Smooth muscle cell (in vitro differentiated cells): Measurements from ENCODE around the gene ATXN10. TPM values are rescaled to one million over a fixed set of nuclear protein-coding genes. Genes with fewer than 3 reads are reported as not detected.

Source experiments
- DNase-seq: peaks from one replicate; lab custom pipeline; 2025; ENCODE audit not compliant: unreplicated experiment; lab: John Stamatoyannopoulos, UW
- H2AFZ ChIP-seq: fragments of 200-600 bp; sonication (generic); 2 replicates; pipeline ENCODE4 v1.6.0; 2016; ENCODE audit warnings: antibody characterized with exemption, low read depth, mild to moderate bottlenecking
- H3F3A ChIP-seq: fragments of 200-600 bp; sonication (generic); 2 replicates; pipeline ENCODE4 v1.6.0; 2017; ENCODE audit warnings: antibody characterized with exemption, low read depth
- H3K27ac ChIP-seq: fragments of 200-600 bp; sonication (generic); 2 replicates; pipeline ENCODE4 v1.5.1; 2016; ENCODE audit warnings: low read depth, mild to moderate bottlenecking
- H3K27me3 ChIP-seq: fragments of 200-600 bp; sonication (generic); 2 replicates; pipeline ENCODE4 v1.6.1; 2016; ENCODE audit warnings: low read depth, mild to moderate bottlenecking
- H3K36me3 ChIP-seq: fragments of 200-600 bp; sonication (generic); 2 replicates; pipeline ENCODE4 v1.5.1; 2016; ENCODE audit warnings: low read depth
- H3K4me1 ChIP-seq: fragments of 200-600 bp; sonication (generic); 2 replicates; pipeline ENCODE4 v1.5.1; 2016; ENCODE audit warnings: low read depth
- H3K4me2 ChIP-seq: fragments of 200-600 bp; sonication (generic); 2 replicates; pipeline ENCODE4 v1.6.0; 2016; ENCODE audit warnings: mild to moderate bottlenecking
- H3K4me3 ChIP-seq: fragments of 200-600 bp; sonication (generic); 2 replicates; pipeline ENCODE4 v1.5.1; 2016; ENCODE audit warnings: mild to moderate bottlenecking
- H3K79me2 ChIP-seq: fragments of 200-600 bp; sonication (generic); 2 replicates; pipeline ENCODE4 v1.6.0; 2016; ENCODE audit warnings: low read depth, mild to moderate bottlenecking
- H3K9ac ChIP-seq: fragments of 200-600 bp; sonication (generic); 2 replicates; pipeline ENCODE4 v1.6.0; 2016; ENCODE audit warnings: low read depth
- H3K9me3 ChIP-seq: fragments of 200-600 bp; sonication (generic); replicated peaks from 2 replicates; pipeline ENCODE4 v1.5.1; 2016; ENCODE audit warnings: low read depth
- H4K20me1 ChIP-seq: fragments of 200-600 bp; sonication (generic); 2 replicates; pipeline ENCODE4 v1.6.0; 2016; ENCODE audit warnings: low read depth
- WGBS: methylation state at CpG from one replicate; pipeline ENCODE4 v1.1.7; 2016; ENCODE audit warnings: low lambda C conversion rate; 5-methylcytosine and 5-hydroxymethylcytosine counted together
- polyA plus RNA-seq: library from polyadenylated mRNA; unstranded; fragments of >200 nt; fragmentation: Nextera tagmentation; extraction: Ambion mirVana; gene quantifications from 2 replicates; pipeline ENCODE4 v1.2.1, GENCODE V29; 2016
- total RNA-seq: library from RNA; depleted of rRNA; stranded (reverse); fragments of >200 nt; gene quantifications from 2 replicates; pipeline ENCODE4 v1.2.3, GENCODE V29; 2014
- TF ChIP-seq, protein P1 (sequence below): fragments of 200-600 bp; sonication (generic); IDR thresholded peaks from 2 replicates; pipeline ENCODE4 v1.5.1; 2017; ENCODE audit warnings: borderline replicate concordance, mild to moderate bottlenecking, antibody characterized with exemption; ENCODE audit not compliant: insufficient read depth, poor library complexity, severe bottlenecking

The ATXN10 gene
- total and polyA plus RNA-seq, 2 experiments from 2014 or later, result 117 to 131 TPM

DNA sequence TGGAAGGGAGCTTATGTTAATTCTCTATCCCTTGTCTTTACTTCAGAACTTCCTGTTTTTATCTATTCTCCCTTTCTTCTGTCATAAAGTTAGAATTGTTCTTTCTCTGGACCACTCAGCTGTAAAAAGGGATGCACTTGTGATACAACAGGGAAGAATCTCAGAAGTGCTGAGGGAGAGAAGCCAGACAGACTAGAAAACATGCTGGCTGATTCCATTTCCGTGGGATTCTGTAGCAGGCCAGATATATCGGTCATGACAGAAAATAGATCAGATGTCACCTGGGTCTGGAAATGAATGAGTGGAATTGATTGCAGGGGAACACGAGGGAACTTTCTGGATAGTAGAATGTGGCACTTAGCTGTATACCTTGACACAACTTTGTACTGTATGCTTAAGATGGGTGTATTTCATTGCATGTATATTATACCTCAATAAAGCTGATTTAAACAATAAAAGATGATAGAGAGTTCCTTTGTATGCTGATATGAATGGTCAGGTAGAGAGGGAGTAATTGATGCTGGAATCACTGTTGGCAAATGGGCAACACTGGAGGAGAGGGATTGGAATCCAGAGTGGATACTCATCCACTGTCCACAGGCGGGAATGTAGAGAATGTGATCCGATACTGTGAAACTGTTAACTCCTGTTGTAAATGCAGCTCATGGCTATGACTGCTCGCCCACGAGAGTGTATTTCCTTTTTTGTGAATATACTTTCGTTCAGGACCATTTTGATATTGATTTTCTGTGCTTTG lies 59.6 kb downstream of the ATXN10 start:
- Histone ChIP-seq H3K4me1 (no peaks in the 10 kb centered on the region), H3K36me3 (no peaks in the 10 kb centered on the region), H3K4me2 (peak overlapping the region; percentile 51), H3F3A (peaks cover 19% of the 10 kb centered on the region), H3K27ac (peak overlapping the region; percentile 73), H3K79me2 (peaks cover 65% of the 10 kb centered on the region), H3K9ac (peak overlapping the region; percentile 2), H4K20me1 (peaks cover 66% of the 10 kb centered on the region), H3K4me3 (no peak overlapping the region), H2AFZ (no peak overlapping the region), H3K27me3 (no peaks in the 10 kb centered on the region), H3K9me3 (no peaks in the 10 kb centered on the region)
- WGBS, result 30% methylated on average over 8 of the region's 8 CpGs
- TF ChIP-seq, protein P1, sequence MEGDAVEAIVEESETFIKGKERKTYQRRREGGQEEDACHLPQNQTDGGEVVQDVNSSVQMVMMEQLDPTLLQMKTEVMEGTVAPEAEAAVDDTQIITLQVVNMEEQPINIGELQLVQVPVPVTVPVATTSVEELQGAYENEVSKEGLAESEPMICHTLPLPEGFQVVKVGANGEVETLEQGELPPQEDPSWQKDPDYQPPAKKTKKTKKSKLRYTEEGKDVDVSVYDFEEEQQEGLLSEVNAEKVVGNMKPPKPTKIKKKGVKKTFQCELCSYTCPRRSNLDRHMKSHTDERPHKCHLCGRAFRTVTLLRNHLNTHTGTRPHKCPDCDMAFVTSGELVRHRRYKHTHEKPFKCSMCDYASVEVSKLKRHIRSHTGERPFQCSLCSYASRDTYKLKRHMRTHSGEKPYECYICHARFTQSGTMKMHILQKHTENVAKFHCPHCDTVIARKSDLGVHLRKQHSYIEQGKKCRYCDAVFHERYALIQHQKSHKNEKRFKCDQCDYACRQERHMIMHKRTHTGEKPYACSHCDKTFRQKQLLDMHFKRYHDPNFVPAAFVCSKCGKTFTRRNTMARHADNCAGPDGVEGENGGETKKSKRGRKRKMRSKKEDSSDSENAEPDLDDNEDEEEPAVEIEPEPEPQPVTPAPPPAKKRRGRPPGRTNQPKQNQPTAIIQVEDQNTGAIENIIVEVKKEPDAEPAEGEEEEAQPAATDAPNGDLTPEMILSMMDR, result no peak
- DNase-seq, result no peak

DNA sequence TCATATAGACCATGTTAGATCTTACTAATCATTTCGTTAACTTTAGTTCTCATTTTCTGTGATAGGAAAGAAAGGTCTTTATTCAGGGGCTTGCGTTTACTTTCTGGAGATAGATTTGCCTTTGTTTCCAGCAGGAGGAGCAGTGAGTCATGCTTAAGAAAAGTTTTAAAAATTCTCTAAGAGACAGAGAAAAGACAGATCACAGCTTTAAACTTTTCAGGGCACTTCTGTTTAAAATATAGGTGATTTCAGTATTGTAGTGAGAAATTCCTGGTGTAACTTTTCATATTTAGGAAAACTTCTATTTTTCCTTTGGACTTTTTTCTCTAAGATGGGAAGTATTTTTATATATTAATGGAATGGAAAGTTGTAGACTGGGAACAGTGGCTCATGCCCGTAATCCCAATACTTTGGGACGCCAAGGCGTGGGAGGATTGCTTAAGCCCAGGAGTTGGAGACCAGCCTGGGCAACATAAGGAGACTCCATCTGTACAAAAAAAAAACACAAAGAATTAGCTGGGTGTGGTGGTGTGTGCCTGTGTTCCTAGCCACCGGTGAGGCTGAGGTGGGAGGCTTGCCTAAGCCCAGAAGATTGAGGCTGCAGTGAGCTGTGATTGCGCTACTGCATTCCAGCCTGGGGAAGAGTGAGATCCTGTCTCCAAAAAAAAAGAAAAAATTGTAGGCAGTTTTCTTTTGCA lies 60.3 kb downstream of the ATXN10 start:
- Histone ChIP-seq H3K27me3 (no peaks in the 10 kb centered on the region), H3K4me2 (peak overlapping the region; percentile 51), H3K9ac (peak overlapping the region; percentile 2), H3K79me2 (peaks cover 64% of the 10 kb centered on the region), H3K27ac (peak overlapping the region; percentile 73), H3K4me1 (no peaks in the 10 kb centered on the region), H3K9me3 (no peaks in the 10 kb centered on the region), H3K36me3 (no peaks in the 10 kb centered on the region), H4K20me1 (peaks cover 66% of the 10 kb centered on the region), H2AFZ (no peak overlapping the region), H3K4me3 (no peak overlapping the region), H3F3A (peaks cover 19% of the 10 kb centered on the region)
- no peak for DNase-seq
- 45% methylated on average over 7 of the region's 7 CpGs for WGBS
- TF ChIP-seq, protein P1, result peak; percentile 35

DNA sequence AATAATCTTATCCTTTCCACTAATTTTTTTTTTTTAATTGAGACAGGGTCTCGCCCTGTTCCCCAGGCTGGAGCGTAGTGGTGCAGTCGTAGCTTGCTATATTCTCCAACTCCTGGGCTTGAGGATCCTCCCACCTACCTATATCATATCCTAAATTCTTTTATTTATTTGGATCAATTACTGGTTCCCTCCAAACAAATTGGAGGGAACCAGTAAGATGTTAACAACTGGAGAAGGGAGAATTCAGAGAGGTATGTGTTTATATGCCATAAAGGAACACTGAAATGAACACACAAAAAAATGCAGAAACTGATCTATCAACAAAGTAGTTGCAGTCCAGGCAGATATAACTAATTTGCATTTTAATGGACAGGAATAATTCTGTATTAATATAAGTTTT lies 63.6 kb downstream of the ATXN10 start:
- no peak overlapping the region for H3K4me2 ChIP-seq
- H3K4me1 ChIP-seq, result no peaks in the 10 kb centered on the region
- H3K79me2 ChIP-seq, result peaks cover 44% of the 10 kb centered on the region
- H3K4me3 ChIP-seq, result no peak overlapping the region
- H4K20me1 ChIP-seq, result peaks cover 48% of the 10 kb centered on the region
- H3F3A ChIP-seq, result peaks cover 12% of the 10 kb centered on the region
- no peaks in the 10 kb centered on the region for H3K9me3 ChIP-seq
- no peak overlapping the region for H3K9ac ChIP-seq
- no peak overlapping the region for H2AFZ ChIP-seq
- peaks cover 4% of the 10 kb centered on the region for H3K36me3 ChIP-seq
- H3K27ac ChIP-seq, result no peak overlapping the region
- TF ChIP-seq, protein P1, result no peak
- 97% methylated on average over 3 of the region's 3 CpGs for WGBS
- H3K27me3 ChIP-seq, result no peaks in the 10 kb centered on the region
- no peak for DNase-seq
